Measurements from ENCODE around the gene UBA5. TPM values are rescaled to one million over a fixed set of nuclear protein-coding genes. Genes with fewer than 3 reads are reported as not detected.

The UBA5 gene
- total RNA-seq, 1 experiment from 2014 or later, result 46.3 TPM

DNA sequence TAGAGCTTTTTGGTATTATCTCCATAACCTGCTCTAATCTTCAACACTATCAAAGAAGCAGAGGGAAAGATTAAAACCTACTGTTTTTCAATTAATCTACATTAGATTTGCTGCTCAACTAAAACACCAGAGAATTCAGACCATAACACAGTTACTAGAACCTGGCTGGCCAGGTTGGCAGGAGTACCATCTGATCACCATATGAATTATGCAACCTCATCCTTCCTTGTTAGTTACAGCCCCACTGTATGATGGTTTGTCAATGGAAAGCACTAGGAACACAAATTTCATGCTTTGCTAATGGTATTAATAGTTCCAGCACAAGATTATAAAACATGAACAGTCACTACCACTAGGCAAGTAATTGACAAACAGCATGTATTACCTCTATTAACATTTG, 56.2 kb downstream of the UBA5 start:
- DNase-seq (ENCODE audit: low read depth), result no peak

DNA sequence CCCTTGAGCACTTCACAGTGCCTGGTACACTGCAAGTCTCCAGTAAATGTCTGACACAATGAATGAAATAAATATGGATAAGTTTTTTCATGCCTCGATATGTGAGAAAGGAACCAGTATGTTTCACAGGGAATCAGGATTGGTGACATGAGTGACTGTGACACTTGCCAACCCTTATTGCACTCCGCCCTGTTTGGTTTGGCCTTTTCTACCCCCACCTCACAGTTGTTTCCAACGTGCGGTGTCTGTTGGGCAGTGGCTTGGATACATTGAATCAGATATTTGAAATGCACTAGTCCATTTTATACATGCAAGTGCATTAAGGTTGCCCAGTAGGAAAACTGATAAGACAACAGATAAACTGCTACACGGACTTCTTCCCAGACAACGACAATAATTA, 60.1 kb downstream of the UBA5 start:
- DNase-seq (ENCODE audit: low read depth), result no peak

DNA sequence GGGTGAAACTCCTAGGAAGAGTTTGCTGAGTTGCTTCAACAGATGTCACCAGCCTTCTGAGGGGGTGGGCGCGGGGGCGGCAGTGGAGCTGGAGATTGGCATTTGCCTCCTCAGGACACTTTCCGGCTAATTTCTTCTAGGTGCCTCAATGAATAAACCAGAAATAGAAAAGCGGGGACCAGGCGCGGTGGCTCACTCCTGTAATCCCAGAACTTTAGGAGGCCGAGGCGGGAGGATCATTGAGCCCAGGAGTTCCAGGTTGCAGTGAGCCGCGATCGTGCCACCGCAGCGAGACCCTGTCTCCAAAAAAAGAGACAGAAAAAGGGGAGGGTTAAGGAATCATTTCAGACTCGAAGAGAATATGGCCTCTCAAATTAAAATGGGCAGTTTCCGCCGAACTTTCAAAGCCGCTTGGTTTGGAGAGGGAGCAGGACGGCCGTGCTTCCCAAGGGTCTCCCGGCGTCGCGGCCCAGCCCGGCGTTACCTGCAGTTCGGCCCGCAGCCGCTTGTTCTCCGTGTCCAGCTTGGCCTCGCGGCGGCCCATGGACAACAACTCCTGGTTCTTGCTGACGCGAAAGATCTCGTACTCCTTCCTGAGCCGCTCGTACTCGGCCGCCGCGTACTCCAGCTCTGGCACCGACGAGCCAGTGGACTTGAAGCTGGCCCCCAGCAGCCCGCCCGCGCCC, 61.5 kb downstream of the UBA5 start:
- DNase-seq (ENCODE audit: low read depth), result peak; percentile 73

DNA sequence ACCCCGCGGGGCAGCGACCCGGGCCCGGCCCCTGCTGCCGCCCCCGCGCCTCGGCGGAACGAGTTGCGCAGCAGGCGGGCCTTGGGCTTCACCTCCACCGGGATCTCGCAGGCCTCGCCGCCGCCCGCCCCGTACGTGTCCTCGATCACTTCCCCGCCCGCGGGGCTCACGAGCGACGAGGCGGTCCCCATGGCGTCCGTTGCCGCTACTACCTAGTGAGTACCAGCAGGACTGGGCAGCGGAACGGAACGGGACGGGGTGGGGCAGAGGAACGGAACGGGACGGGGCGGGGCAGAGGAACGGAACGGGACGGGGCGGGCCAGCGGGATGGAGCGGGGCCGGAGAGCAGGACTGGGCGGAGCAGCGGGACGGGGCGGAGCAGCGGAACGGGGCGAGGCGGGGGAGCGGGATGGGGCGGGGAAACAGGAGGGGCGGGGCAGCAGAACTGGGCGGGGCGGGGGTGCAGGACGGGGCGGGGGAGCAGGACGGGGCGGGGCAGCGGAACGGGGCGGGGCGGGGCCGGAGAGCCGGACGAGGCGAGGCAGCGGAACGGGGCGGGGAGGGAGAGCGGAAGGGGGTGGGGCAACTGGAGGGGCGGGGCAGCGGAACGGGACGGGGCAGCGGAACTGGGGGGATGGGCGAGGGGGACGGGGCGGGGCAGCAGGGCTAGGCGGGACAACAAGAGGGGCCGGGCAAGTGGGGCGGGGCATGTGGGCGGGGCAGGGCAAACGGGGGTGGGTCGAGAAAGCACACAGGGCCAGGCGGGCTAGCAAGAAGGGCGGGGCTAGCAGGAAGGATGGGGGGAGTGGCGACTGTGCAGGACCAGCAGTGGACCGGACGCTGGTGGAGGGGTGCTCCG, 62.3 kb downstream of the UBA5 start, which contains the start of gene NPHP3:
Gene NPHP3, minus strand, starts transcription at position 245 of the 859 bp plus-strand sequence. Its CDS starts 54 bp downstream, at position 191.
- DNase-seq (ENCODE audit: low read depth), result peak; percentile 94

DNA sequence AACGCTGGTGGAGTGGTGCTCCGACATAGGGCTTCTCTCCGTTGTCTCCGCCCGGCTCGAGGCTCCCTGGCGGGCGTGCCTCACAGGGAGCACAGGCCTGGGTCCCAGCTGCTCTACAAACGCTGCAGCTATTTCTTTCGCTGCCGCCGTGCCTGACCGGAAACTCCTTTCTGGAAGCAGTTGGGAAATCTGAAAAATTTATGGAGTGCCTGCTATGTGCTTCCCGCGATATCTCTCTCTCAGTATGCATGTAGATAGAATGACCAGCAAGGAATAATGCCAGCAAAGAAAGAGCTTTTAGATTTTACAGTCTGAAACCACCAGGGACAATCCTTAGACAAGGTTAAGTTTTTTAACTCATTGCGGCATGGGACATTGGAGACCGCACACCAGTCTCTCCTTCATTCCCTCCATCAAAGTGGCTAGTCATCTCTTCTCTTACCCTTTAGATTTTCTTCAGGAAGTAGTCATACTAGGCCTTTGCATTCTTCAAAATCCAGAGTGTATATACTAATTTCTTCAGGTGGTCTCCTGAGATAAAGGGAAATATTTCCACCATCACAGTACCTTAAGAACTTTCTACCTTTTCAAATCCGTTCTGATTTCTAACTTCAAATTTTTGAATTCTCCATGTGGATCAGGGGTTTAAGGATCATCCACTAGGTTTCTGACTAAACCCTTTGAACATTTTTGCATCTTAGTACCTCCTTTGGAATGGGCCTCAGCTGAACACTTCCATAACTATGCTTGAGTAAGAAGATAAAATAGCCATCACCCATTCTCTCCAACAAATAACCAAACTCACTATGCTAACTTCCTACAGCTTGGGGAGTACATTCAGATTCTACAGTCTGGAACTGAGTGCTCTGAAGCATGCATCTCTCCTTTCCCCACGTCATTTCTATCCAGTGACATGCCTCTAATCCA, 63.2 kb downstream of the UBA5 start:
- no peak for DNase-seq (ENCODE audit: low read depth)

DNA sequence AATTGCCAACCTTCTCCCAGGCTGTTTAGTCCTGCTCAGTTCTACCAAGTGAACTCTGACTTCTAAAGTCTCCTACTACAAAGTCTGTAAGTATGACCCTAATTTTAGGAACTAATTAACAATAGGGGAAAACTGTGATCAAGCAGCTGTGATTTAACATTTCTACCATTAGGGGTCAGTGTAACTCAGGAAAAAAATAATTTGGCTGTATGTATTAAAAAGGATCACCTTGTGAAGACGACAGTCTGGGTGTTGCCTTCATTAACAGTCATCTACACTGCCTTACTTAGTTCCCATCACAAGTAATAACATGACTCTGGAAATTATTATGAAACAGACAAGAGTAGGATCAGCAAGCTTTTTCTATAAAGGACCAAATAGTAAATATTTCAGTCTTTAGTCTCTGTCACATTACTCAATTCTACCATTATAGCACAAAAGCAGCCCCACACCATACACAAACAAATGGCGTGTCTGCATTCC, 66.3 kb downstream of the UBA5 start:
- DNase-seq (ENCODE audit: low read depth), result peak; percentile 51

Other genes with a start within 250 kb of the UBA5 start
- 45.9 and 50.0 TPM in 2 replicates for gene DNAJC13, start 242.8 kb upstream of the UBA5 start, total RNA-seq (2014; rRNA removed; shearing (Covaris generic))
- 0.98 and 2.6 TPM in 2 replicates for gene ACKR4, start 63.1 kb upstream of the UBA5 start, total RNA-seq (2014; rRNA removed; shearing (Covaris generic))
- gene ACAD11, start 520 bp upstream of the UBA5 start, total RNA-seq (2014; rRNA removed; shearing (Covaris generic)), result 17.8 and 18.4 TPM in 2 replicates
- gene NPHP3, start 62.1 kb downstream of the UBA5 start, total RNA-seq (2014; rRNA removed; shearing (Covaris generic)), result 18.1 and 21.4 TPM in 2 replicates